T-cell (primary cell): ENCODE measurements around the gene SIPA1L3. TPM values are rescaled to one million over a fixed set of nuclear protein-coding genes. Genes with fewer than 3 reads are reported as not detected.

Experiments
- ATAC-seq, 4 experiments: fragments of 200-7000 bp in 3 of 4; fragments of 150-1000 bp in 1 of 4; cut with Tn5 transposase; replicated peaks in 1 of 4; 1 replicate in 3 of 4; 2 replicates in 1 of 4; pipeline ENCODE4 v1.10.0; 2021; ENCODE audit warnings: moderate library complexity in 3 of 4, mild to moderate bottlenecking in 2 of 4, moderate number of reproducible peaks in 1 of 4
- CTCF ChIA-PET, 2 donors: fragments of 300-600 bp; sonication (Branson Sonifier 250); formaldehyde crosslinking; loops; one replicate each; lab custom pipeline; 2022; ENCODE audit warnings: antibody characterized with exemption in 2 of 2; lab: Charles Lee
- POLR2A ChIA-PET, 2 donors: fragments of 300-600 bp; sonication (Branson Sonifier 250); formaldehyde crosslinking; loops; one replicate each; lab custom pipeline; 2022; ENCODE audit warnings: antibody characterized with exemption in 2 of 2; lab: Charles Lee
- DNase-seq, 35 experiments: peaks; one replicate each; pipeline versions ENCODE4 v3.0.0 to v3.0.0-alpha.2; 2013 to 2023
- H3K27ac ChIP-seq: one replicate; pipeline ENCODE4 v1.5.1; 2013; ENCODE audit warnings: low read length
- H3K27me3 ChIP-seq, 2 experiments: replicated peaks in 1 of 2; 1 replicate in 1 of 2; 2 replicates in 1 of 2; pipeline versions ENCODE4 v1.6.1 to v1.7.0; 2013; ENCODE audit warnings: low read length in 1 of 2, mixed read lengths in 1 of 2; ENCODE audit not compliant: control insufficient read depth in 2 of 2, insufficient read depth in 2 of 2; ENCODE audit errors: extremely low read depth in 1 of 2
- H3K36me3 ChIP-seq, 2 donors: 1 replicate in 1 of 2; 2 replicates in 1 of 2; pipeline versions ENCODE4 v1.6.1 to v1.7.0; 2013; ENCODE audit warnings: low read length in 1 of 2; ENCODE audit not compliant: control insufficient read depth in 2 of 2, insufficient read depth in 1 of 2; ENCODE audit errors: extremely low read depth in 1 of 2
- H3K4me1 ChIP-seq, 2 experiments: 1 replicate in 1 of 2; 2 replicates in 1 of 2; pipeline versions ENCODE4 v1.6.1 to v1.7.0; 2013; ENCODE audit warnings: low read length in 2 of 2, mixed read lengths in 1 of 2; ENCODE audit not compliant: insufficient read depth in 2 of 2, control insufficient read depth in 1 of 2; ENCODE audit errors: extremely low read depth in 1 of 2
- H3K4me3 ChIP-seq, 2 donors: 1 replicate in 1 of 2; 2 replicates in 1 of 2; pipeline versions ENCODE4 v1.5.1 to v1.7.0; 2013; ENCODE audit warnings: mild to moderate bottlenecking in 2 of 2, low read length in 1 of 2, moderate library complexity in 1 of 2; ENCODE audit not compliant: control insufficient read depth in 1 of 2; ENCODE audit errors: extremely low read depth in 1 of 2
- H3K9me3 ChIP-seq: 2 replicates; pipeline ENCODE4 v1.7.0; 2013
- H3K27ac Mint-ChIP-seq, 2 donors: one replicate each; pipeline ENCODE4 v1.8.0; 2020 to 2021; ENCODE audit warnings: mild to moderate bottlenecking in 2 of 2, mixed read lengths in 2 of 2
- H3K27me3 Mint-ChIP-seq, 2 donors: one replicate each; pipeline ENCODE4 v1.8.0; 2021 to 2022; ENCODE audit warnings: mixed read lengths in 2 of 2
- H3K36me3 Mint-ChIP-seq: one replicate; pipeline ENCODE4 v1.8.0; 2021; ENCODE audit warnings: mixed read lengths
- H3K4me1 Mint-ChIP-seq, 3 donors: one replicate each; pipeline ENCODE4 v1.8.0; 2020 to 2022; ENCODE audit warnings: mixed read lengths in 3 of 3, mild to moderate bottlenecking in 1 of 3
- H3K4me3 Mint-ChIP-seq, 3 donors: one replicate each; pipeline ENCODE4 v1.8.0; 2020 to 2022; ENCODE audit warnings: mild to moderate bottlenecking in 3 of 3, mixed read lengths in 3 of 3, moderate library complexity in 3 of 3
- H3K9me3 Mint-ChIP-seq, 3 donors: one replicate each; pipeline ENCODE4 v1.8.0; 2020 to 2022; ENCODE audit warnings: mixed read lengths in 3 of 3
- WGBS: methylation state at CpG from one replicate; pipeline ENCODE4 v1.1.5; 2013; ENCODE audit warnings: missing lambda C conversion rate; ENCODE audit not compliant: insufficient coverage; 5-methylcytosine and 5-hydroxymethylcytosine counted together
- total RNA-seq, 35 experiments: library from RNA in 6 of 35; stranded (reverse) in 6 of 35; fragments of 120-200 nt in 1 of 35; gene quantifications; one replicate each; pipeline versions ENCODE4 v1.2.1 to v1.2.4 and lab custom pipeline; 2013 to 2026

Gene SIPA1L3
- total RNA-seq, 5 donors from 2014 or later (not counting 1 experiment from before 2014, with no cell fraction given), result 26.2 to 40.6 (median 35.5) TPM

DNA sequence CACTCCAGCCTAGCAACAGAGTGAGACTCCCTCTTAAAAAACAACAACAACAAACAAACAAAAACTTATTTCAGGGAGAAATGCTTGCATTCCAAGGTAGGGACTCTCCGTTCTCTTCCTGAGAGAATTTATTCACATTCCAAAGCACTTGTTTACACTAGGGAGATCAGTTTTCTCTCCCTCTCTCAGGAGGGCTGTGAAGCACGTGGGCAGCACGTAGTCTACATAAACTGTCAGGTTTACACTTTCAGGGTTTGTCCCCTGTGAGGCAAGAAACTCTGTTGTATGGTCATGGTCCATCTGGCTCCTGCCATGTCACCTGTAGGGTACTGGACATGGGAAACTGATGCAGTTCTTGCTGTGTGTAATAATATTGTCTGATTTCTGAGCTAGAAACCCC, 32.2 kb upstream of the SIPA1L3 start:
- no peak for DNase-seq
- H3K4me1 ChIP-seq, result no peaks in the 10 kb centered on the region
- ATAC-seq, result no peak
- H3K9me3 ChIP-seq, result no peaks in the 10 kb centered on the region
- POLR2A ChIA-PET, result no interaction called here
- no peaks in the 10 kb centered on the region for H3K36me3 Mint-ChIP-seq
- no peak overlapping the region for H3K4me3 Mint-ChIP-seq
- H3K9me3 Mint-ChIP-seq, result peaks cover 0 to 9% (median 0%) of the 10 kb centered on the region in 3 donors
- no peaks in the 10 kb centered on the region for H3K36me3 ChIP-seq
- no peaks in the 10 kb centered on the region for H3K4me1 Mint-ChIP-seq
- WGBS, result 70% methylated on average over 2 of the region's 3 CpGs
- CTCF ChIA-PET, result no interaction called here
- H3K27me3 ChIP-seq, result peaks cover 0 to 6% of the 10 kb centered on the region in 2 experiments
- H3K27ac ChIP-seq, result no peak overlapping the region
- H3K27ac Mint-ChIP-seq, result no peak overlapping the region
- peaks cover 7 to 8% of the 10 kb centered on the region in 2 donors for H3K27me3 Mint-ChIP-seq
- no peak overlapping the region for H3K4me3 ChIP-seq

DNA sequence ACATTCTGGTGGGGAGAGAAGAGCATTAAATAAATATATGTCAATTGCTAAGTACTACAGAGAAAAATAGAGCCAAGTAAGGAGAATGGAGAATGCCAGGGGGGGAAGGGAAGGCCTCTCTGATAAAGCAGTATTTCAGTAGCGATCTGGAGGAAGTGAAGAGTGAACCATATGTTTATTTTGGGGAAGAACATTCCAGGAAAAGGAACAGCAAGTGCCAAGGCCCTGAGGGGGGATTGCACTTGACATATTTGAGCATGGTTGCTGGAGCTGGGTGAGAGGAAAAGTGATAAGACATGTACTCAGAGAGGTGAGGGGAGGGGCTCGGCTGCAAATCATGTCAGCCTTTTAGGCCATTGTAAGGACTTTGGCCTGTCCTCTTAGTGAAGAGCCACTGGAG, 31.0 kb upstream of the SIPA1L3 start:
- WGBS, result 0% methylated on average over 1 of the region's 2 CpGs
- ChIA-PET CTCF (no interaction called here), POLR2A (no interaction called here)
- Mint-ChIP-seq H3K4me1 (no peaks in the 10 kb centered on the region), H3K4me3 (no peak overlapping the region), H3K9me3 (peaks cover 0 to 9% (median 0%) of the 10 kb centered on the region in 3 donors), H3K27ac (no peak overlapping the region), H3K27me3 (peaks cover 4 to 7% of the 10 kb centered on the region in 2 donors), H3K36me3 (no peaks in the 10 kb centered on the region)
- DNase-seq (no peak), ATAC-seq (no peak)
- Histone ChIP-seq H3K27ac (no peak overlapping the region), H3K4me1 (no peaks in the 10 kb centered on the region), H3K4me3 (no peak overlapping the region), H3K27me3 (peaks cover 0 to 3% of the 10 kb centered on the region in 2 experiments), H3K9me3 (no peaks in the 10 kb centered on the region), H3K36me3 (no peaks in the 10 kb centered on the region)

DNA sequence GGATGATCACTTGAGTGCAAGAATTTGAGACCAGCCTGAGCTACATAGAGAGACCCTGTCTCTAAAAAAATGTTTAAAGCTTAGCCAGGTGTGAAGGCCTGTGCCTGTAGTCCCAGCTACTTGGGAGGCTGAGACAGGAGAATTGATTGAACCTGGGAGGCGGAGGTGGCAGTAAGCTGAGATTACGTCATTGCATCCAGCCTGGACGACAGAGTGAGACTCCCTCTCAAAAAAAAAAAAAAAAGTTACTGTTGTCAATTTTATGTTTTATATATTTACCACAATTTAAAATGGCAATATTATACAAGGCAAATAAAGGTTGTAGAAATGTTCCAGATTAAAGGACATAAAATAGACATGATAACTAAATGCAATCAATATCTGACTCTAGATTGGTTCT, 29.9 kb upstream of the SIPA1L3 start:
- POLR2A ChIA-PET, result no interaction called here
- no peak overlapping the region for H3K4me3 Mint-ChIP-seq
- no peaks in the 10 kb centered on the region for H3K36me3 Mint-ChIP-seq

DNA sequence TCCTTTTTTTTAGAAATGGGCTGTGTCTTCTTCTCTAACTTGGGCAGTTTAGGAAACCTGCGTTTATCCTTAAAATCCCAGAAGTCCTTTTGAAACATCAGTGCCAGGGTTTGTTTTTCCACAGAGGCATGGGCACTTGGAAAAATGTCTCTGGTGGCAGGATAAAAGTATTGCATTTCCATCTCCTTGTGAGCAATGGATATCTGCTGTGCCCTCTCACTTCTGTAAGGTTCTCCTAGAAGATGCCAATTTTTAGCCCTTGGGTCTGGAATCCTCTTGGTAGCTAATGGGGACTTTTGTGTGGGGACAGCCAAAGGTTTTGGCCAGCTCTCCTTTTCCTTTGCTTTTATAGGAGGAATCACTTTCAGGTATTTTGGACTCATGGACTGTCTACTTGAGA, 21.6 kb upstream of the SIPA1L3 start:
- 100% methylated on average over 1 of the region's 1 CpG for WGBS
- no peak overlapping the region for H3K27ac Mint-ChIP-seq

More for the DNA sequence above, 29.9 kb upstream of the SIPA1L3 start:
- peaks cover 3% of the 10 kb centered on the region for H3K9me3 ChIP-seq
- H3K27me3 Mint-ChIP-seq, result peaks cover 3 to 4% of the 10 kb centered on the region in 2 donors
- H3K4me1 Mint-ChIP-seq, result no peaks in the 10 kb centered on the region
- no peak overlapping the region for H3K27ac ChIP-seq
- WGBS, result no CpG with 5 or more reads among the region's 3 CpGs
- ATAC-seq, result no peak
- H3K27ac Mint-ChIP-seq, result no peak overlapping the region
- H3K4me1 ChIP-seq, result no peaks in the 10 kb centered on the region
- H3K27me3 ChIP-seq, result peaks cover 0 to 3% of the 10 kb centered on the region in 2 experiments
- CTCF ChIA-PET, result no interaction called here
- no peaks in the 10 kb centered on the region for H3K36me3 ChIP-seq
- DNase-seq, result no peak
- H3K4me3 ChIP-seq, result no peak overlapping the region
- H3K9me3 Mint-ChIP-seq, result peaks cover 5 to 7% (median 5%) of the 10 kb centered on the region in 3 donors

DNA sequence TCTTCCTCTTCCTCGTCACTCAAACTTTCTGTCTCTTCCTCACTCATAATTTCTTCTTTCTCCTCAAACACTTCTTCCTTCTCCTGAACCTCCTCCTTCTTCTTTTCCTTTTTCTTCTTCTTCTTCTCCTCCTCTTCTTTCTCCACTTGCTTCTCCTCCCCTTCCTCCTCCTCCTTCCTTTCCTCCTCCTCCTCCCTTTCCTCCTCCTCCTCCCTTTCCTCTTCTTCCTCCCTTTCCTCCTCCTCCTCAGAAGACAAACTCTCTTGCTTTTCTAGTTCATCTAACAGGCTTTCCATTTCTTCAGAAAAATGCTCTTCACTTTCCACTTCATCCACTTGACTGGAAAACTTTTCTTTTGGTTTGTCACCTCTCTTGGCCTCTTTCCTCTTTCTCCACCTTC, 20.4 kb upstream of the SIPA1L3 start:
- Mint-ChIP-seq H3K36me3 (no peaks in the 10 kb centered on the region), H3K27me3 (peaks cover 2 to 8% of the 10 kb centered on the region in 2 donors), H3K4me3 (no peak overlapping the region), H3K9me3 (peaks cover 0 to 17% (median 10%) of the 10 kb centered on the region in 3 donors), H3K27ac (no peak overlapping the region), H3K4me1 (no peaks in the 10 kb centered on the region)
- no peaks in the 10 kb centered on the region for H3K4me1 ChIP-seq
- no peak for DNase-seq
- peaks cover 0 to 6% of the 10 kb centered on the region in 2 experiments for H3K27me3 ChIP-seq
- POLR2A ChIA-PET, result no interaction called here
- H3K36me3 ChIP-seq, result no peaks in the 10 kb centered on the region
- WGBS, result 59% methylated on average over 1 of the region's 1 CpG
- H3K9me3 ChIP-seq, result peaks cover 3% of the 10 kb centered on the region
- no peak overlapping the region for H3K4me3 ChIP-seq
- no peak for ATAC-seq
- H3K27ac ChIP-seq, result no peak overlapping the region
- CTCF ChIA-PET, result no interaction called here

More for the DNA sequence above, 21.6 kb upstream of the SIPA1L3 start:
- H3K36me3 ChIP-seq, result no peaks in the 10 kb centered on the region
- H3K27ac ChIP-seq, result no peak overlapping the region
- Mint-ChIP-seq H3K9me3 (peaks cover 0 to 17% (median 12%) of the 10 kb centered on the region in 3 donors), H3K27me3 (peaks cover 0 to 2% of the 10 kb centered on the region in 2 donors), H3K4me1 (no peaks in the 10 kb centered on the region), H3K36me3 (no peaks in the 10 kb centered on the region), H3K4me3 (no peak overlapping the region)
- CTCF ChIA-PET, result interaction anchor here in 1 of 2 donors (0.5 to 0.6 kb wide), 2 partner anchors 34 to 204 kb away, joined by 4 to 7 read pairs; no protein-coding TSS in a partner anchor
- no peaks in the 10 kb centered on the region for H3K27me3 ChIP-seq
- DNase-seq (no peak), ATAC-seq (no peak)
- H3K4me3 ChIP-seq, result no peak overlapping the region
- no peaks in the 10 kb centered on the region for H3K4me1 ChIP-seq
- POLR2A ChIA-PET, result no interaction called here
- peaks cover 3% of the 10 kb centered on the region for H3K9me3 ChIP-seq

DNA sequence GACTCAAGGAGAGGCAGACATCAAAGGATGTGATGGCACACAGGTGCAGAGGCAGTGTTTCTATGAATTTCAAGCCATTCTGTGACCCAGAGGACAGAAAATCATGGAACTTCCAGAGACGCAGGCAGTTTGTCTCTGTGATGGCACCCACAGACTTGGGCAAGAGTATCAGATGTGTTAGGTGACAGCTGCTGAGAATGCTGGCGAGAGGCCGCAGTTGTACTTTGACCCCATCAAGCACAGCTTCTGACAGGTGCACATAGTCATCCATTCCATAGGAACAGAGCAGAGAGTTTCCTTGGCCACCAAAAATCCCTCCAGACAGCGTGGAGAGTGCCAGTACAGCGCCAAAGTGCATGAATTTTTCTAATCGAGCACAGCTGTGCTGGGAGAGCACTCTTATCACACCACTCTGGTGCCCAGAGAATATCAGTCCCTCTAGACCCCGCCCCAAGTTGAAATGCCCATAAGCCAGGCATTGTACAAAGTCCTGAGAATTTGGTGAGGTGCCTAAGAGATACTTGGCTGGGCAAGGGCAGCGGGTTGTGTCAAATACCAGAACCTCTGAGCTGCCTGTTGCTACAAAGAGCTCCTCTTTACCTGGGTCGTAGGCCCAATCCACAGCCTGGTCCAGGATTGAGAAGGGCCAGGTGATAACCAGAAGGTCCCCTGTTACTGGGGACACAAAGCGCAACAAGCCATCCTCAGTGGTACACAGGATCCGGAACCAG, 13.0 kb upstream of the SIPA1L3 start:
- ChIA-PET CTCF (no interaction called here), POLR2A (no interaction called here)
- ATAC-seq, result no peak
- Mint-ChIP-seq H3K4me3 (no peak overlapping the region), H3K4me1 (peaks cover 0 to 3% (median 2%) of the 10 kb centered on the region in 3 donors), H3K27me3 (peaks cover 11 to 21% of the 10 kb centered on the region in 2 donors), H3K36me3 (no peaks in the 10 kb centered on the region), H3K27ac (no peak overlapping the region), H3K9me3 (no peaks in the 10 kb centered on the region)
- Histone ChIP-seq H3K4me3 (no peak overlapping the region), H3K27ac (no peak overlapping the region), H3K36me3 (no peaks in the 10 kb centered on the region), H3K4me1 (no peaks in the 10 kb centered on the region), H3K9me3 (no peaks in the 10 kb centered on the region), H3K27me3 (peaks cover 0 to 26% of the 10 kb centered on the region in 2 experiments)
- DNase-seq, result no peak
- WGBS, result 87% methylated on average over 10 of the region's 11 CpGs
